Vagina (tissue), 2 donors: ENCODE measurements around the gene MEI1.

Experiments used
- CTCF ChIP-seq, 3 experiments: fragments of 450-650 bp in 2 of 3; fragments of 200-600 bp in 1 of 3; sonication (generic) in 1 of 3; IDR thresholded peaks; one replicate each; pipeline ENCODE4 v1.5.1; 2017 to 2019; ENCODE audit warnings: antibody characterized with exemption in 3 of 3, mild to moderate bottlenecking in 2 of 3, moderate library complexity in 2 of 3
- POLR2A ChIP-seq, 2 donors: fragments of 450-650 bp; IDR thresholded peaks; one replicate each; pipeline ENCODE4 v1.6.1; 2017; ENCODE audit warnings: antibody characterized with exemption in 2 of 2, mild to moderate bottlenecking in 2 of 2, moderate library complexity in 2 of 2
- POLR2AphosphoS5 ChIP-seq, 2 donors: sonication (generic); formaldehyde crosslinking; IDR thresholded peaks; one replicate each; pipeline ENCODE4 v1.9.0; 2017; ENCODE audit warnings: antibody characterized with exemption in 2 of 2, mild to moderate bottlenecking in 2 of 2, low read depth in 1 of 2; ENCODE audit not compliant: insufficient read depth in 1 of 2

- TF ChIP-seq CTCF (IDR thresholded peaks at IDR 0.05) (no peak), POLR2A (IDR thresholded peaks at IDR 0.05) (no peak), POLR2AphosphoS5 (IDR thresholded peaks at IDR 0.05; ENCODE audit: insufficient read depth in 1 of 2, low read depth in 1 of 2) (no peak)
These were observed 54.7 kb downstream of the MEI1 start for GRCh38 chr22:41753984-41754383.
